Measurements from ENCODE around the gene PCDHA9.
"Not testable (repeated sequence)": the region's sequence is repeated elsewhere in the genome, so short reads cannot be mapped to it uniquely, and the experiment has no call there.

Gene PCDHA9, protein sequence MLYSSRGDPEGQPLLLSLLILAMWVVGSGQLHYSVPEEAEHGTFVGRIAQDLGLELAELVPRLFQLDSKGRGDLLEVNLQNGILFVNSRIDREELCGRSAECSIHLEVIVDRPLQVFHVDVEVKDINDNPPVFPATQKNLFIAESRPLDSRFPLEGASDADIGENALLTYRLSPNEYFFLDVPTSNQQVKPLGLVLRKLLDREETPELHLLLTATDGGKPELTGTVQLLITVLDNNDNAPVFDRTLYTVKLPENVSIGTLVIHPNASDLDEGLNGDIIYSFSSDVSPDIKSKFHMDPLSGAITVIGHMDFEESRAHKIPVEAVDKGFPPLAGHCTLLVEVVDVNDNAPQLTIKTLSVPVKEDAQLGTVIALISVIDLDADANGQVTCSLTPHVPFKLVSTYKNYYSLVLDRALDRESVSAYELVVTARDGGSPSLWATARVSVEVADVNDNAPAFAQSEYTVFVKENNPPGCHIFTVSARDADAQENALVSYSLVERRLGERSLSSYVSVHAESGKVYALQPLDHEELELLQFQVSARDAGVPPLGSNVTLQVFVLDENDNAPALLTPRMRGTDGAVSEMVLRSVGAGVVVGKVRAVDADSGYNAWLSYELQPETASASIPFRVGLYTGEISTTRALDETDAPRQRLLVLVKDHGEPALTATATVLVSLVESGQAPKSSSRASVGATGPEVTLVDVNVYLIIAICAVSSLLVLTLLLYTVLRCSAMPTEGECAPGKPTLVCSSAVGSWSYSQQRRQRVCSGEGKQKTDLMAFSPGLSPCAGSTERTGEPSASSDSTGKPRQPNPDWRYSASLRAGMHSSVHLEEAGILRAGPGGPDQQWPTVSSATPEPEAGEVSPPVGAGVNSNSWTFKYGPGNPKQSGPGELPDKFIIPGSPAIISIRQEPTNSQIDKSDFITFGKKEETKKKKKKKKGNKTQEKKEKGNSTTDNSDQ

DNA sequence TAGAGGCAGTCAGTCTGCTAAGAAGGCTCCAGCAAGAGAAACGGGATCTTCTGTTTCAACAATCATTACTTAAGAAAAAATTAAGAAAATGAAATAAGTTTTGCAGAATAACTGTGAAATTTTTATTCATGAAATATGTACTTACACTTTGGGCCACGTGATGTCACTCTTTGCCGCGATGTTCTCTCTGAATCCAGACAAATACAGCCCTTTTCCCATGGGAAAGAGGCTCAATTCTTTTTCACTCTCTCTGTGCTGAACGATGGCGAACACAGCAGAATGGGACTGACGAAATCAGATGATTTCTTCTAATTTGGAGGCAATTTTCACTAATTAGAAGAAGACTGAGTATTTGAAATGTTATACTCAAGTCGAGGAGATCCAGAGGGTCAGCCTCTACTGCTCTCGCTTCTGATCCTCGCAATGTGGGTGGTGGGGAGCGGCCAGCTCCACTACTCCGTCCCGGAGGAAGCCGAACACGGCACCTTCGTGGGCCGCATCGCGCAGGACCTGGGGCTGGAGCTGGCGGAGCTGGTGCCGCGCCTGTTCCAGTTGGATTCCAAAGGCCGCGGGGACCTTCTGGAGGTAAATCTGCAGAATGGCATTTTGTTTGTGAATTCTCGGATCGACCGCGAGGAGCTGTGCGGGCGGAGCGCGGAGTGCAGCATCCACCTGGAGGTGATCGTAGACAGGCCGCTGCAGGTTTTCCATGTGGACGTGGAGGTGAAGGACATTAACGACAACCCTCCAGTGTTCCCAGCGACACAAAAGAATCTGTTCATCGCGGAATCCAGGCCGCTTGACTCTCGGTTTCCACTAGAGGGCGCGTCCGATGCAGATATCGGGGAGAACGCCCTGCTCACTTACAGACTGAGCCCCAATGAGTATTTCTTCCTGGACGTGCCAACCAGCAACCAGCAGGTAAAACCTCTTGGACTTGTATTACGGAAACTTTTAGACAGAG is at the start of gene PCDHA9:
Gene PCDHA9 (plus strand): TSS at position 244 of the 964 bp plus-strand sequence. CDS start 114 bp downstream, at position 358.
- not testable (repeated sequence) for FAIRE-seq; DNase-seq (ENCODE audit: low spot score)

DNA sequence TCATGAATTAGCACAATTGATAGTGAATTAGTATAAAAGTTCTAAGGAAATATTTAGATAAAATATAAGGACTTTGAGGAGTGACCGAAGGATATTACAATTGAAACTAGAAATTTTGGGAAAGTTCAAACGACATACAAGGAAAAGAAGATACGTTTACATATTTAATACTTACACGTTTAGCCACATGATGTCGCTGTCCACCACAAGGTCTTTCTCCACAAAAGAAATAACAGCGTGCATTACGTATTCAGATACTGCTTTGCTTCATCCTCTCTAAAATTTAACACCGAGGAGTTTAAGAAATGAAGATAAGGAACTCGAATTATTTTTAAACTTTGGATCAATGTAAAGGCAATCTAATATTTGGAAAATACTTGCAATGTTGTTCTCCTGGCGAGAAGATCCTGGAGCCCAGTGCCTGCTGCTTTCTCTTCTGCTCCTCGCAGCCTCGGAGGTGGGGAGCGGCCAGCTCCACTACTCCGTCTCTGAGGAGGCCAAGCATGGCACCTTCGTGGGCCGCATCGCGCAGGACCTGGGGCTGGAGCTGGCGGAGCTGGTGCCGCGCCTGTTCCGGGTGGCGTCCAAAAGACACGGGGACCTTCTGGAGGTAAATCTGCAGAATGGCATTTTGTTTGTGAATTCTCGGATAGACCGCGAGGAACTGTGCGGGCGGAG is 47.2 kb upstream of the PCDHA9 start, which contains the start of gene PCDHA3:
Gene PCDHA3 (plus strand): TSS at position 242 of the 678 bp plus-strand sequence.
- DNase-seq (ENCODE audit: low spot score) (no peak), FAIRE-seq (no peak)

DNA sequence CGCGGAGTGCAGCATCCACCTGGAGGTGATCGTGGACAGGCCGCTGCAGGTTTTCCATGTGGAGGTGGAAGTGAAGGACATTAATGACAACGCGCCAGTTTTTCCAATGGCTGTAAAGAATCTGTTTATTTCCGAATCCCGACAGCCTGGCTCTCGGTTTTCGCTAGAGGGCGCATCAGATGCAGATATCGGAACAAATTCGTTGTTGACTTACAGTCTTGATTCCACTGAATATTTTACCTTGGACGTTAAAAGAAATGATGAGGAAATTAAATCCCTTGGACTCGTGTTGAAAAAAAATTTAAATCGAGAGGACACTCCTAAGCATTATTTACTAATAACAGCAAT is 46.7 kb upstream of the PCDHA9 start:
- FAIRE-seq, result no peak
- no peak for DNase-seq (ENCODE audit: low spot score)

DNA sequence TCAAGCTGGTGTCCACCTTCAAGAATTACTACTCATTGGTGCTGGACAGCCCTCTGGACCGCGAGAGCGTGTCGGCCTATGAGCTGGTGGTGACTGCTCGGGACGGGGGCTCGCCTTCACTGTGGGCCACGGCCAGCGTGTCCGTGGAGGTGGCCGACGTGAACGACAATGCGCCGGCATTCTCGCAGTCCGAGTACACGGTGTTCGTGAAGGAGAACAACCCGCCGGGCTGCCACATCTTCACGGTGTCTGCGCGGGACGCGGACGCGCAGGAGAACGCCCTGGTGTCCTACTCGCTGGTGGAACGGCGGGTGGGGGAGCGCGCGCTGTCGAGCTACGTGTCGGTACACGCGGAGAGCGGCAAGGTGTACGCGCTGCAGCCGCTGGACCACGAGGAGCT is 45.8 kb upstream of the PCDHA9 start:
- DNase-seq (ENCODE audit: low spot score); FAIRE-seq: not testable (repeated sequence)

DNA sequence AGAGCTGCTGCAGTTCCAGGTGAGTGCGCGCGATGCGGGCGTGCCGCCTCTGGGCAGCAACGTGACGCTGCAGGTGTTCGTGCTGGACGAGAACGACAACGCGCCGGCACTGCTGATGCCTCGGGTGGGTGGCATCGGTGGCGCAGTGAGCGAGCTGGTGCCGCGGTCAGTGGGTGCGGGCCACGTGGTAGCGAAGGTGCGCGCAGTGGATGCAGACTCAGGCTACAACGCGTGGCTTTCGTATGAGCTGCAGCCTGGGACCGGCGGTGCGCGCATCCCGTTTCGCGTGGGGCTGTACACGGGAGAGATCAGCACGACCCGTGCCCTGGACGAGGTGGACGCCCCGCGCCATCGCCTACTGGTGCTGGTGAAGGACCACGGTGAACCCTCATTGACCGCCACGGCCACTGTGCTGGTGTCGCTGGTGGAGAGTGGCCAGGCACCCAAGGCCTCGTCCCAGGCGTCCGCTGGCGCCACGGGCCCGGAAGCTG is 45.4 kb upstream of the PCDHA9 start:
- DNase-seq (ENCODE audit: low spot score), result no peak

DNA sequence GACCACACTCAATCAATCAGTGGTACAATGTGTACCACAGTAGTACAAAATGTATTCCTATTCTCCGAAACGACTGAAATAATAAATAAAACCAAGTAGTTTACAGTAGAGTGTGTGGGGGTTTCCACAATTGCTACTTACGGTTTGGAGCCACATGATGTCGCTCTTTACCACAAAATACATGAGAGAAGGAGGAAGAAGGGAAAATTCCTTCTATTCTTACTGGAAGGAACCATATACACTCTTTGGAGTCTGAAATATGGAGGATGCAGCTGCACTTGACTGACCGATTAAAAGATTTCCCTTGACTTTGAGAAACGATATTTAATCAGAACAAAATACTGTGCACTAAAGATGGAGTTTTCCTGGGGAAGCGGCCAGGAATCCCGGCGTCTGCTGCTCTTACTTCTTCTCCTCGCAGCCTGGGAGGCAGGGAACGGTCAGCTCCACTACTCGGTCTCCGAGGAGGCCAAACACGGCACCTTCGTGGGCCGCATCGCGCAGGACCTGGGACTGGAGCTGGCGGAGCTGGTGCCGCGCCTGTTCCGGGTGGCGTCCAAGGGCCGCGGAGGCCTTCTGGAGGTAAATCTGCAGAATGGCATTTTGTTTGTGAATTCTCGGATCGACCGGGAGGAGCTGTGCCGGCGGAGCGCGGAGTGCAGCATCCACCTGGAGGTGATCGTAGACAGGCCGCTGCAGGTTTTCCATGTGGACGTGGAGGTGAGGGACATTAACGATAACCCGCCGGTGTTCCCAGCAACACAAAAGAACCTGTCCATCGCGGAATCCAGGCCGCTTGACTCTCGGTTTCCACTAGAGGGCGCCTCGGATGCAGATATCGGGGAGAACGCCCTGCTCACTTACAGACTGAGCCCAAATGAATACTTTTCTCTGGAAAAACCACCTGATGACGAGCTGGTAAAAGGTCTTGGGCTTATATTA is 41.1 kb upstream of the PCDHA9 start, which contains the start of gene PCDHA4:
Gene PCDHA4 (plus strand): TSS at position 235 of the 942 bp plus-strand sequence.
- DNase-seq (ENCODE audit: low spot score) (no peak), FAIRE-seq (no peak)

More for the DNA sequence above, 45.4 kb upstream of the PCDHA9 start:
- no peak for FAIRE-seq

DNA sequence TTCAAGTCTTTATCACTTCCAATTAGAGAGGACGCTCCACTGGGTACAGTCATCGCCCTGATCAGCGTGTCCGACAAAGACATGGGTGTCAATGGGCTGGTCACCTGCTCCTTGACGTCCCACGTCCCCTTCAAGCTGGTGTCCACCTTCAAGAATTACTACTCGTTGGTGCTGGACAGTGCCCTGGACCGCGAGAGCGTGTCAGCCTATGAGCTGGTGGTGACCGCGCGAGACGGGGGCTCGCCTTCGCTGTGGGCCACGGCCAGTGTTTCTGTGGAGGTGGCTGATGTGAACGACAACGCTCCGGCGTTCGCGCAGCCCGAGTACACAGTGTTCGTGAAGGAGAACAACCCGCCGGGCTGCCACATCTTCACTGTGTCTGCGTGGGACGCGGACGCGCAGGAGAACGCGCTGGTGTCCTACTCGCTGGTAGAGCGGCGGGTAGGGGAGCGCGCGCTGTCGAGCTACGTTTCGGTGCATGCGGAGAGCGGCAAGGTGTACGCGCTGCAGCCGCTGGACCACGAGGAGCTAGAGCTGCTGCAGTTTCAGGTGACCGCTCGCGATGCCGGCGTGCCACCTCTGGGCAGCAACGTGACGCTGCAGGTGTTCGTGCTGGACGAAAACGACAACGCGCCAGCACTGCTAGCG is 39.8 kb upstream of the PCDHA9 start:
- not testable (repeated sequence) for FAIRE-seq; DNase-seq (ENCODE audit: low spot score)

DNA sequence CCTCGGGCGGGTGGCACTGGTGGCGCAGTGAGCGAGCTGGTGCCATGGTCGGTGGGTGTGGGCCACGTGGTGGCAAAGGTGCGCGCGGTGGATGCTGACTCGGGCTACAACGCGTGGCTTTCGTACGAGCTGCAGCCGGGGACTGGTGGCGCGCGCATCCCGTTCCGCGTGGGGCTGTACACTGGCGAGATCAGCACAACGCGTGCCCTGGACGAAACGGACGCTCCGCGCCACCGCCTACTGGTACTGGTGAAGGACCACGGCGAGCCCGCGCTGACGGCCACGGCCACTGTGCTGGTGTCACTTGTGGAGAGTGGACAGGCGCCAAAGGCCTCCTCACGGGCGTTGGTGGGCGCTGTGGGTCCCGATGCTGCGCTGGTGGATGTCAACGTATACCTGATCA is 39.3 kb upstream of the PCDHA9 start:
- FAIRE-seq (no peak), DNase-seq (ENCODE audit: low spot score) (no peak)

DNA sequence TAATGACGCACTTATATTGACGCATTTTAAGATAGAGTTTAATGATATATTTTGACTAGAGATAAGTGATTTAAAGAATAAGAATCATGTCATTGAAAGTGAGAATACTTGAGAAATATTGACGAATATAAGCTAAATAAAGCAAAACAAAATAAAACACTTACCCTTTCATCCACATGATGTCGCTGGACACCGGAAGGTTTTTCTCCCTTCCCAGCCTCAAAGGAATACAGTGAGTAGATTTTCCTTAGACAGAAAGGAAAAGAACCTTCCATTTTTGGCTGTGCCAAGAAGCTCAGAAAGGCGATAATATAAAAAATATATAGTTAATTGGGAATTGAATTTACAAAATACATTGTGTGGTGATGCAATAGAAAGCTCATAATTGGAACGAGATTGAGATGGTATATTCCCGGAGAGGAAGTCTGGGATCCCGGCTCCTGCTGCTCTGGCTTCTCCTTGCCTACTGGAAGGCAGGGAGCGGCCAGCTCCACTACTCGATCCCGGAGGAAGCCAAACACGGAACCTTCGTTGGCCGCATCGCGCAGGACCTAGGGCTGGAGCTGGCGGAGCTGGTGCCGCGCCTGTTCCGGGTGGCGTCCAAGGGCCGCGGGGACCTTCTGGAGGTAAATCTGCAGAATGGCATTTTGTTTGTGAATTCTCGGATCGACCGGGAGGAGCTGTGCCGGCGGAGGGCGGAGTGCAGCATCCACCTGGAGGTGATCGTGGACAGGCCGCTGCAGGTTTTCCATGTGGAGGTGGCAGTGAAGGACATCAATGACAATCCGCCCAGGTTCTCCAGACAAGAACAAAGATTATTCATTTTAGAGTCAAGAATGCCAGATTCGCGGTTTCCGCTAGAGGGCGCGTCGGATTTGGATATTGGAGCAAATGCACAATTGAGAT is 26.6 kb upstream of the PCDHA9 start, which contains the start of gene PCDHA5:
Gene PCDHA5 (plus strand): TSS at position 239 of the 906 bp plus-strand sequence.
- no peak for FAIRE-seq
- DNase-seq (ENCODE audit: low spot score), result peak; percentile 6

DNA sequence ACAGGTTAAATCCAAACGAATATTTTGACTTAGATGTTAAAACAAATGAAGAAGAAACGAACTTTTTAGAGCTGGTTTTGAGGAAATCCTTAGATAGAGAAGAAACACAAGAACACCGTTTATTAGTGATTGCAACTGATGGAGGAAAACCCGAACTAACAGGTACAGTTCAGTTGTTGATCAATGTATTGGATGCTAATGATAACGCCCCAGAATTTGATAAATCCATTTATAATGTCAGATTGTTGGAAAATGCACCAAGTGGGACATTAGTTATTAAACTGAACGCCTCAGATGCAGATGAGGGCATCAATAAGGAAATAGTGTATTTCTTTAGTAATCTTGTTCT is 25.9 kb upstream of the PCDHA9 start:
- DNase-seq (ENCODE audit: low spot score) (no peak), FAIRE-seq (no peak)

DNA sequence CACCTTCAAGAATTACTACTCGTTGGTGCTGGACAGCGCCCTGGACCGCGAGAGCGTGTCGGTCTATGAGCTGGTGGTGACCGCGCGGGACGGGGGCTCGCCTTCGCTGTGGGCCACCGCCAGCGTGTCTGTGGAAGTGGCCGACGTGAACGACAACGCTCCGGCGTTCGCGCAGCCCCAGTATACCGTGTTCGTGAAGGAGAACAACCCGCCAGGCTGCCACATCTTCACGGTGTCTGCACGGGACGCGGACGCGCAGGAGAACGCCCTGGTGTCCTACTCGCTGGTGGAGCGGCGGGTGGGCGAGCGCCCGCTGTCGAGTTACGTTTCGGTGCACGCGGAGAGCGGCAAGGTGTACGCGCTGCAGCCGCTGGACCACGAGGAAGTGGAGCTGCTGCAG is 25.2 kb upstream of the PCDHA9 start:
- not testable (repeated sequence) for DNase-seq (ENCODE audit: low spot score); FAIRE-seq

DNA sequence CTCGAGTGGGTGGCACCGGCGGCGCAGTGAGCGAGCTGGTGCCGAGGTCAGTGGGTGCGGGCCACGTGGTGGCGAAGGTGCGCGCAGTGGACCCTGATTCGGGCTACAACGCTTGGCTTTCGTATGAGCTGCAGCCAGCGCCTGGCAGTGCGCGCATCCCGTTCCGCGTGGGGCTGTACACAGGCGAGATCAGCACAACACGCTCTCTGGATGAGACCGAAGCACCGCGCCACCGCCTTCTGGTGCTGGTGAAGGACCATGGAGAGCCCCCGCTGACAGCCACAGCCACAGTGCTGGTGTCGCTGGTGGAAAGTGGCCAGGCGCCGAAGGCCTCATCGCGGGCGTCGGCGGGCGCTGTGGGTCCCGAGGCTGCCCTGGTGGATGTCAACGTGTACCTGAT is 24.7 kb upstream of the PCDHA9 start:
- DNase-seq (ENCODE audit: low spot score), result no peak
- no peak for FAIRE-seq

DNA sequence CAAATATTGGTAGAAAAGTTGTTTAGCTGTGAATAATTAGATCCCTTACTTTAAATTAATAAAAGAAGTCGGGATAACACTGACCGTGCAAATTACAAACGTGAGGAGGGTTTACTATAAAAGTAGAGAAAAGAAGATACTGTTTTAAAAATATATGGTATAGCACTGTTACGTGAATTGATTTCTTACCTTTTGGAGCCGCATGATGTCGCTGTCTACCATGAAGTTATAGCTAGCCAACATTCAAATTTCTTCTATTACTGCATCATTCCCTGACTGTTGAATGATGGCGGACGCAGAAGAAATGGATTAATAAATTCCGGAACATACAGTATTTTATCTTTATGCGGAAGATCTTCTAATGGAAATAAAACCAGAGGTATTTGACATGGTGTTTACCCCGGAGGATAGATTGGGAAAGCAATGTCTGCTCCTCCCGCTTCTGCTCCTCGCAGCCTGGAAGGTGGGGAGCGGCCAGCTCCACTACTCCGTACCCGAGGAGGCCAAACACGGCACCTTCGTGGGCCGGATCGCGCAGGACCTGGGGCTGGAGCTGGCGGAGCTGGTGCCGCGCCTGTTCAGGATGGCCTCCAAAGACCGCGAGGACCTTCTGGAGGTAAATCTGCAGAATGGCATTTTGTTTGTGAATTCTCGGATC is 20.3 kb upstream of the PCDHA9 start, which contains the start of gene PCDHA6:
Gene PCDHA6 (plus strand): TSS at position 257 of the 658 bp plus-strand sequence. CDS start 132 bp downstream, at position 389.
- peak; percentile 1 for DNase-seq (ENCODE audit: low spot score)
- FAIRE-seq, result no peak

DNA sequence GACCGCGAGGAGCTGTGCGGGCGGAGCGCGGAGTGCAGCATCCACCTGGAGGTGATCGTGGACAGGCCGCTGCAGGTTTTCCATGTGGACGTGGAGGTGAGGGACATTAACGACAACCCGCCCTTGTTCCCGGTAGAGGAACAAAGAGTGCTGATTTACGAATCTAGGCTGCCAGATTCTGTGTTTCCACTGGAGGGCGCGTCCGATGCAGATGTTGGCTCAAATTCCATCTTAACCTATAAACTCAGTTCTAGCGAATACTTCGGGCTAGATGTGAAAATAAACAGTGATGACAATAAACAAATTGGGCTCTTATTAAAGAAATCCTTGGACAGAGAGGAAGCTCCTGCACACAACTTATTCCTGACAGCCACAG is 19.8 kb upstream of the PCDHA9 start:
- DNase-seq (ENCODE audit: low spot score), result no peak
- no peak for FAIRE-seq

DNA sequence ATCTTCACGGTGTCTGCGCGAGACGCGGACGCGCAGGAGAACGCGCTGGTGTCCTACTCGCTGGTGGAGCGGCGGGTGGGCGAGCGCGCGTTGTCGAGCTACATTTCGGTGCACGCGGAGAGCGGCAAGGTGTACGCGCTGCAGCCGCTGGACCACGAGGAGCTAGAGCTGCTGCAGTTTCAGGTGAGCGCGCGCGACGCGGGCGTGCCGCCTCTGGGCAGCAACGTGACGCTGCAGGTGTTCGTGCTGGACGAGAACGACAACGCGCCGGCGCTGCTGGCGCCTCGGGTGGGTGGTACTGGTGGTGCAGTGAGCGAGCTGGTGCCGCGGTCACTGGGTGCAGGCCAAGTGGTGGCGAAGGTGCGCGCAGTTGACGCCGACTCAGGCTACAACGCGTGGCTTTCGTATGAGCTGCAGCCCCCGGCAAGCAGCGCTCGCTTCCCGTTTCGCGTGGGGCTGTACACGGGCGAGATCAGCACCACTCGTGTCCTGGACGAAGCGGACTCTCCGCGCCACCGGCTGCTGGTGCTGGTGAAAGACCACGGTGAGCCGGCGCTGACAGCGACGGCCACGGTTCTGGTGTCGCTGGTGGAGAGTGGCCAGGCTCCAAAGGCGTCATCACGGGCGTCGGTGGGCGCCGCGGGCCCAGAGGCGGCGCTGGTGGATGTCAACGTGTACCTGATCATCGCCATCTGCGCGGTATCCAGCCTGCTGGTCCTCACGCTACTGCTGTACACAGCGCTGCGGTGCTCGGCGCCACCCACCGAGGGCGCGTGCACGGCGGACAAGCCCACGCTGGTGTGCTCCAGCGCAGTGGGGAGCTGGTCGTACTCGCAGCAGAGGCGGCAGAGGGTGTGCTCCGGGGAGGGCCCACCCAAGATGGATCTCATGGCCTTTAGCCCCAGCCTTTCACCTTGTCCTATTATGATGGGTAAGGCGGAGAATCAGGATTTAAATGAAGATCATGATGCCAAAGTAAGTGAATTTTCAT is 18.4 kb upstream of the PCDHA9 start:
- not testable (repeated sequence) for FAIRE-seq

More for the DNA sequence above, 18.4 kb upstream of the PCDHA9 start:
- DNase-seq (ENCODE audit: low spot score), result not testable (repeated sequence)
